Vagina (tissue), 2 donors: Measurements from ENCODE around the gene CPT1A. TPM values are rescaled to one million over a fixed set of nuclear protein-coding genes. Genes with fewer than 3 reads are reported as not detected.

Source experiments
- DNase-seq, 2 donors: peaks; one replicate each; pipeline ENCODE4 v3.0.0-alpha.2; 2017; ENCODE audit errors: extremely low spot score in 2 of 2
- H3K27ac ChIP-seq: fragments of 200-600 bp; sonication (generic); one replicate; pipeline ENCODE4 v1.5.1; 2019
- H3K27me3 ChIP-seq: fragments of 200-600 bp; sonication (generic); one replicate; pipeline ENCODE4 v1.5.1; 2019
- H3K36me3 ChIP-seq, 2 donors: fragments of 200-600 bp; sonication (generic); one replicate each; pipeline ENCODE4 v1.5.1; 2017 to 2019
- H3K4me1 ChIP-seq: fragments of 200-600 bp; sonication (generic); one replicate; pipeline ENCODE4 v1.5.1; 2019
- H3K4me3 ChIP-seq, 2 donors: fragments of 200-600 bp; sonication (generic); 1 replicate in 1 of 2; 2 replicates in 1 of 2; pipeline ENCODE4 v1.5.1; 2016 to 2019
- H3K9me3 ChIP-seq: fragments of 200-600 bp; sonication (generic); one replicate; pipeline ENCODE4 v1.5.1; 2019
- POLR2A ChIP-seq, 2 donors: fragments of 450-650 bp; IDR thresholded peaks; one replicate each; pipeline ENCODE4 v1.6.1; 2017; ENCODE audit warnings: antibody characterized with exemption in 2 of 2, mild to moderate bottlenecking in 2 of 2, moderate library complexity in 2 of 2
- POLR2AphosphoS5 ChIP-seq, 2 donors: sonication (generic); formaldehyde crosslinking; IDR thresholded peaks; one replicate each; pipeline ENCODE4 v1.9.0; 2017; ENCODE audit warnings: antibody characterized with exemption in 2 of 2, mild to moderate bottlenecking in 2 of 2, low read depth in 1 of 2; ENCODE audit not compliant: insufficient read depth in 1 of 2
- intact Hi-C: fragments of 100-400 bp; cut with DNase I; formaldehyde crosslinking; loops from one replicate; pipeline ENCODE4 v1.15.1; 2023
- total RNA-seq: library from RNA; depleted of rRNA; stranded (reverse); fragments of >200 nt; gene quantifications from one replicate; pipeline ENCODE4 v1.2.3, GENCODE V29; 2016
- TF ChIP-seq, protein P1 (sequence below), 3 experiments: fragments of 450-650 bp in 2 of 3; fragments of 200-600 bp in 1 of 3; sonication (generic) in 1 of 3; IDR thresholded peaks; one replicate each; pipeline ENCODE4 v1.5.1; 2017 to 2019; ENCODE audit warnings: antibody characterized with exemption in 3 of 3, mild to moderate bottlenecking in 2 of 3, moderate library complexity in 2 of 3

The CPT1A gene
- total RNA-seq, 1 donor from 2014 or later = 80.8 TPM

DNA sequence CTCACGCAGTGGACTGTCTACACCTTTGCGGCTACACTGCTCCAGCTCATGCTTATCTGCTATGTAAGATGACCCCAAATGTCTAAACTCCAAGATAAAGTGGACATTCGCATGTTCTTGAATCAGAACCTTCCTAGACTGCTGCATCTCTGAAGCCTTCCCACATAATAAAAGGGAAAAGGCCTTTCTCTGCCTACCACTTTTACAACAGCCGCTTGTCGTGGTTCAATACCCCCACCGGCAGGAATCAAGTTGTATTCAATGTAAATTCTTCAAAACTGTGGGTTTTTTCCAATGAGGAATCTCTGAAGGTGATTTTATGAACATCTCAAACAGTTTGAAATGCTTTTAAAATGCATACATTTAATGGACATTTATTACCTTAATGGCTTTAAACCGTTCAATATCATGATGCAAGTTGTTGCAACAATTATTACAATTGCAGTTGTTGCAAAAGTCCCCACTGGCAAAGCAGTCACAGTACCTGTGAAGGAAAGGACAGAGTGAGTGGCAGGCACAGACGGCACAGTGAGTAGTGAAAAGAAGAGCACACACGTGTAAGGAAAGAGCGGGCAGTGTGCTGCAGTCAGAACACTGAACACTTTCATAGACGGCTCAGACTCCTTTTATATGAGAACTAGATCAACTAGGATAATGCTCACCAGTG, 126.1 kb downstream of the CPT1A start:
- Histone ChIP-seq H3K27ac (no peak overlapping the region), H3K36me3 (no peaks in the 10 kb centered on the region), H3K9me3 (no peaks in the 10 kb centered on the region), H3K4me1 (no peaks in the 10 kb centered on the region), H3K27me3 (no peaks in the 10 kb centered on the region), H3K4me3 (no peak overlapping the region)
- no peak for TF ChIP-seq POLR2A (IDR thresholded peaks at IDR 0.05)
- no peak for DNase-seq
- intact Hi-C loops = no loop called here

DNA sequence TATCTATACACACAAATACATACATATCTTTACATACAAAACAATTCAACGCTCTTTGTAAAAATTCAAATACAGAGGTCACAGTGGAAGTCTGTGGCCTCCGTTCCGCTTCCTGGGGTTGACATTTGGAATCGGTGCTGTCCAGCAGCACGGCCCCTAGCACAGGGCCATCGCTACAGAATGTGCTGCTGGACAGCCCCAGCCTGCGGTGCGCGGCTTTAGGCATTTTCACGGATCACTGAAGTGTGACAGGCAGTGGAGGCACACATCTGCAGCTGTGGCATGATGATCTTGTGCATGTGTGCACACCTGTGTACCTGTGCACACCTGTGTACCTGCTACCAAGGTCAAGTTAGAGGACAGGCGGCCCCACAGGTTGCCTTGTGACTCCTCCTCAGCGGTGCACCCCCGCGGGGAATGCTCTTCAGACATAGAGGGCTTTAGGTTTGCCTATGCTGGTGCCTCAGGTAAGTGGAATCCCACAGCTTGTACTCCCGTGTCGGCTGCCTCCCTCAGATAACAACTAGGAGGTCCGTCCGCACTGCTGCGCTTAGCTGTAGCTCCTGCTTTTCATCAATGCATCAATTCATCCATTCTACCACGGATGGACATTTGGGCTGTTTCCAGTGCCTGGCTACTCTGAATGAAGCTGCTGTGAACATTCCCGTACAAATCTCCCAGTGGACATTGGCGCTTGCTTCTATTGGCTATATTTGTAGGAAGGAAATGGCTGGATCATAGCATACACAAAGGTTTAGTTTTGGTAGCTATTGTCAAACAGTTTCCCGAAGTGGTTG, 127.5 kb downstream of the CPT1A start:
- H3K4me1 ChIP-seq = no peaks in the 10 kb centered on the region
- H3K36me3 ChIP-seq = no peaks in the 10 kb centered on the region
- intact Hi-C loops = no loop called here
- TF ChIP-seq, protein P1, sequence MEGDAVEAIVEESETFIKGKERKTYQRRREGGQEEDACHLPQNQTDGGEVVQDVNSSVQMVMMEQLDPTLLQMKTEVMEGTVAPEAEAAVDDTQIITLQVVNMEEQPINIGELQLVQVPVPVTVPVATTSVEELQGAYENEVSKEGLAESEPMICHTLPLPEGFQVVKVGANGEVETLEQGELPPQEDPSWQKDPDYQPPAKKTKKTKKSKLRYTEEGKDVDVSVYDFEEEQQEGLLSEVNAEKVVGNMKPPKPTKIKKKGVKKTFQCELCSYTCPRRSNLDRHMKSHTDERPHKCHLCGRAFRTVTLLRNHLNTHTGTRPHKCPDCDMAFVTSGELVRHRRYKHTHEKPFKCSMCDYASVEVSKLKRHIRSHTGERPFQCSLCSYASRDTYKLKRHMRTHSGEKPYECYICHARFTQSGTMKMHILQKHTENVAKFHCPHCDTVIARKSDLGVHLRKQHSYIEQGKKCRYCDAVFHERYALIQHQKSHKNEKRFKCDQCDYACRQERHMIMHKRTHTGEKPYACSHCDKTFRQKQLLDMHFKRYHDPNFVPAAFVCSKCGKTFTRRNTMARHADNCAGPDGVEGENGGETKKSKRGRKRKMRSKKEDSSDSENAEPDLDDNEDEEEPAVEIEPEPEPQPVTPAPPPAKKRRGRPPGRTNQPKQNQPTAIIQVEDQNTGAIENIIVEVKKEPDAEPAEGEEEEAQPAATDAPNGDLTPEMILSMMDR (IDR thresholded peaks at IDR 0.05) = no peak
- TF ChIP-seq POLR2A (IDR thresholded peaks at IDR 0.05) = no peak
- no peak for TF ChIP-seq POLR2AphosphoS5 (IDR thresholded peaks at IDR 0.05; ENCODE audit: insufficient read depth in 1 of 2, low read depth in 1 of 2)
- DNase-seq = no peak
- no peaks in the 10 kb centered on the region for H3K9me3 ChIP-seq
- H3K27me3 ChIP-seq = no peaks in the 10 kb centered on the region
- H3K4me3 ChIP-seq = no peak overlapping the region
- H3K27ac ChIP-seq = no peak overlapping the region

DNA sequence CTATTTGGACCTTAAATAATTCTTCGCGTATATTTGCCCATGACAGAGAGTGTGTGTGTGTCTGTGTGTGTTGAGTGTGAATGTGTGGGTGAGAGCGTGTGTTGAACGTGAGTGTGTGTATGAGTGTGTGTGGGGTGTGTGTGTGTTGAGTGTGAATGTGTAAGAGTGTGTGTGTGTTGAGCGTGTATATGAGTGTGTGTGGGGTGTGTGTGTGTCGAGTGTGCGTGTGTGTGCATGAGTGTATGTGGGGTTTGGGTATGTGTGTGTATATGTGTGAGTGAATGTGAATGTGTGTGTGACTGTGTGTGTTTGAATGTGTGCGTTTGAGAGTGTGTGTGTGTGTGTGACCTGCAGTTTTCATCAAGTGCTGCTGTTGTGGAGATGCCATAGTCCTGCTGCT, 130.6 kb downstream of the CPT1A start:
- Histone ChIP-seq H3K4me1 (no peaks in the 10 kb centered on the region), H3K4me3 (no peak overlapping the region), H3K9me3 (no peaks in the 10 kb centered on the region), H3K27me3 (no peaks in the 10 kb centered on the region), H3K27ac (no peak overlapping the region), H3K36me3 (no peaks in the 10 kb centered on the region)
- DNase-seq = no peak
- intact Hi-C loops = no loop called here
- no peak for TF ChIP-seq POLR2A (IDR thresholded peaks at IDR 0.05)
- TF ChIP-seq, protein P1 (IDR thresholded peaks at IDR 0.05) = no peak
- no peak for TF ChIP-seq POLR2AphosphoS5 (IDR thresholded peaks at IDR 0.05; ENCODE audit: insufficient read depth in 1 of 2, low read depth in 1 of 2)

DNA sequence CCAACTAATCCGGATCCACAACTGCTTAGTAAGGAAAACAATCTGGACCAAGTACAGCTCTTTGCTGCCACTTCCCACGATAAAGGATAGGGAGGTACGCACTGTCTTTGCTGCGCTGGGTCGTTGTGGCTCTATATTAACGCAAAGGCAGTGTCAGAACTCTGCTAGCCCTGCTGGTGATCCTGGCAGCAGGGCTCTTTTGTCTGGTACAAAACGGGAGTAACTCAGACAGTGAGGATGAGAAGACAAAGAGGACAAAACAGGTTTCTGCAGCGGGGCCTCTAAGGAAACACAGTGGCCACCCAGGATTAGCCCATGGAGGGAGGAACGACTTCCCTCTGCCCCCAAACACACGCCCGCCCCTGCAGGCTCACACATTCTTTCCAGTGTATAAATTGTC, 131.3 kb downstream of the CPT1A start:
- H3K27ac ChIP-seq = no peak overlapping the region
- H3K4me3 ChIP-seq = no peak overlapping the region
- TF ChIP-seq POLR2AphosphoS5 (IDR thresholded peaks at IDR 0.05; ENCODE audit: insufficient read depth in 1 of 2, low read depth in 1 of 2) (no peak), POLR2A (IDR thresholded peaks at IDR 0.05) (no peak)
- TF ChIP-seq, protein P1 (IDR thresholded peaks at IDR 0.05) = no peak
- intact Hi-C loops = no loop called here
- no peaks in the 10 kb centered on the region for H3K4me1 ChIP-seq
- H3K27me3 ChIP-seq = no peaks in the 10 kb centered on the region
- DNase-seq = no peak
- H3K9me3 ChIP-seq = no peaks in the 10 kb centered on the region
- H3K36me3 ChIP-seq = no peaks in the 10 kb centered on the region

DNA sequence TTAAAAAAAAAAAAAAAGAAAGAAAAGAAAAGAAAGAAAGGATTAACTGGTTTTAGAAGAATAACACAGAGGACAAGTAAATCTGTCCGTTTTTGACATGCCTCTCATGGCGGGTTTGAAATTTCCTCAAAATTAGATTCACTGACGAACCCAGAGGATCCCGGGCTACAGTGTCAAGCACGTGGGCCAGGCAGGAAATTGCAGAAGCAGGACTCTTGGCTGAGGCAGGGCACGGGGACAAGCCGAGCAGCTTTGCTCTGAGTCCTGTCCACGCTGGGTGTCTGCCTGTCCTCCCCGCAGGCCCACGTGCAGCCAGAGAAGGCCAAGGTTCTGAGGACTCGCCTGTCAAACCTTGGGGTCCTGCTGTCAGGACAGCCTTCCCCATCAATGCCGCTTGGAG, 132.7 kb downstream of the CPT1A start:
- no peak for DNase-seq
- Histone ChIP-seq H3K9me3 (no peaks in the 10 kb centered on the region), H3K4me1 (no peaks in the 10 kb centered on the region), H3K4me3 (no peak overlapping the region), H3K27me3 (no peaks in the 10 kb centered on the region), H3K36me3 (no peaks in the 10 kb centered on the region), H3K27ac (no peak overlapping the region)
- intact Hi-C loops = no loop called here
- TF ChIP-seq, protein P1 (IDR thresholded peaks at IDR 0.05) = no peak
- TF ChIP-seq POLR2AphosphoS5 (IDR thresholded peaks at IDR 0.05; ENCODE audit: insufficient read depth in 1 of 2, low read depth in 1 of 2) (no peak), POLR2A (IDR thresholded peaks at IDR 0.05) (no peak)
